Aorta (tissue), 5 donors: ENCODE data around the gene TRIM62. TPM values are rescaled to one million over a fixed set of nuclear protein-coding genes. Genes with fewer than 3 reads are reported as not detected.

Experiments used
- ATAC-seq: fragments of 200-7000 bp; cut with Tn5 transposase; one replicate; pipeline ENCODE4 v1.9.1; 2022; ENCODE audit warnings: moderate library complexity; ENCODE audit not compliant: low FRiP score
- DNase-seq, 2 donors: peaks; one replicate each; pipeline ENCODE4 v3.0.0-alpha.2; 2020
- H3K27ac ChIP-seq, 2 donors: one replicate each; pipeline ENCODE4 v1.5.1; 2013; ENCODE audit warnings: low read length in 2 of 2, mild to moderate bottlenecking in 2 of 2, moderate library complexity in 2 of 2, control low read depth in 1 of 2, inconsistent platforms in 1 of 2, low read depth in 1 of 2
- H3K27me3 ChIP-seq, 2 donors: one replicate each; pipeline ENCODE4 v1.6.1; 2013; ENCODE audit warnings: control low read depth in 1 of 2, low read length in 1 of 2, mild to moderate bottlenecking in 1 of 2, moderate library complexity in 1 of 2; ENCODE audit not compliant: insufficient read depth in 2 of 2, control insufficient read depth in 1 of 2
- H3K36me3 ChIP-seq, 2 donors: one replicate each; pipeline ENCODE4 v1.6.1; 2013; ENCODE audit warnings: control low read depth in 1 of 2, low read length in 1 of 2, mild to moderate bottlenecking in 1 of 2; ENCODE audit not compliant: insufficient read depth in 2 of 2, control insufficient read depth in 1 of 2
- H3K4me1 ChIP-seq, 2 donors: one replicate each; pipeline ENCODE4 v1.6.1; 2013; ENCODE audit warnings: low read length in 2 of 2, control low read depth in 1 of 2, mild to moderate bottlenecking in 1 of 2, moderate library complexity in 1 of 2; ENCODE audit not compliant: insufficient read depth in 2 of 2, control insufficient read depth in 1 of 2
- H3K4me3 ChIP-seq, 2 donors: one replicate each; pipeline ENCODE4 v1.5.1; 2013; ENCODE audit warnings: low read length in 2 of 2, control low read depth in 1 of 2, mild to moderate bottlenecking in 1 of 2
- H3K9me3 ChIP-seq: one replicate; pipeline ENCODE4 v1.6.1; 2013; ENCODE audit warnings: mild to moderate bottlenecking, low read length; ENCODE audit not compliant: control insufficient read depth
- WGBS, 2 donors: extraction: QIAGEN DNeasy Blood & Tissue Kit; methylation state at CpG; one replicate each; pipeline ENCODE4 v1.1.7; 2013; 5-methylcytosine and 5-hydroxymethylcytosine counted together
- intact Hi-C, 2 donors: fragments of 100-400 bp; cut with DNase I; formaldehyde crosslinking; loops; one replicate each; pipeline versions ENCODE4 v1.14.2 to v1.15.0; 2022
- polyA plus RNA-seq, 2 donors: library from polyadenylated mRNA; stranded (reverse); fragments of 200-250 nt; gene quantifications; one replicate each; pipeline ENCODE4 v1.2.3, GENCODE V29; 2013
- total RNA-seq, 2 donors: library from RNA; stranded (reverse); fragmentation: NEBNext Ultra II Directional; extraction: Animal tissue kit (Norgen Biotek cat#: 25700); gene quantifications; one replicate each; pipeline ENCODE4 v1.2.1, GENCODE V29; 2021
- donor health status: healthy with polysubstance abuse.
- donor health status: Bipolar disorder and iron deficiency.
- donor health status: DM: no; HTN: no; CAD: no.
- donor health status: DM: no; HTN: no; CAD: no.
- donor health status: DM: yes; HTN: yes; CAD: no.

Gene TRIM62
- total and polyA plus RNA-seq, 4 donors = 1.0 to 8.0 (median 6.7) TPM

DNA sequence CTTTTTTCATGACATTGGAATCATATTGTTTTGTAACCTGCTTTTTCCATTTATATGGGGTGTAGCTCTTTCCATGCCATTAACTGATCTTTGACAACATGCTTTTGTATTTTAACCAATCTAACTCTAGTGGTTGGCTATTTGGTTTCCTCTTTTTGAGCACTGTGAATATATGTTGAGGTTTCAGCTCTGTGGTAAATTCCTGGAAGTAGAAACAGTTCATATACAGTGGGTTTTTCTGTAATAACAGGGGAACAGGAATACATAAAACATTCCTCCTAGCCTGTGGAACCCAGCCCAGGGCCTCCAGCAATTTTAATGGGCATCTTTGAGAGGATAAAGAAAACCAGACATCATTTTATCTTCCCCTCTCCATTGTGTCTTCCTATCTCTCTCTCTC, 83.5 kb downstream of the TRIM62 start:
- intact Hi-C loops = no loop called here

DNA sequence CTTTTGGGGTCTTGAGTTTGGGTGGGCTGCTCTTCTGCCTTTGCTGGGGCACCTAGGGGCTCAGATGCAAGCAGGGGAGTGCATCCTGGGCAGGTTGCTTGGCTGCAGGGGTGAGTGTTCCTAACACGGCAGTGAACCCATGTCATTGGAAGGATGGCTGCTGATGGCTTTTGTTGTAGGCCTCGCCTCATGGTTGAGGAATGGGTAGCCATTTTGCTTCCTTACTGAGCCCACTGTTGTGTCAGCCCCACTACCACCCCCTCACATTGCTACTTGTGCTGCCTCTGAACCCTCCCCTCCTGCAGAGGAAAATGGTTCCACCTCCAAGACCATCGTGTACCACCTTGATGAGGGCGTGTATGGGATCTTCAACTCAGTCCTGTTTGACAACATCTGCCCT, 84.1 kb downstream of the TRIM62 start:
- 89 to 98% methylated on average over 4 of the region's 4 CpGs for whole genome bisulfite sequencing, 2 donors
- Histone ChIP-seq H3K4me1 (no peaks in the 10 kb centered on the region), H3K36me3 (peaks cover 0 to 2% of the 10 kb centered on the region in 2 donors), H3K27me3 (no peaks in the 10 kb centered on the region), H3K4me3 (no peak overlapping the region), H3K9me3 (no peaks in the 10 kb centered on the region), H3K27ac (no peak overlapping the region)
- DNase-seq (no peak), ATAC-seq (no peak)
- intact Hi-C loops = no loop called here

More for the DNA sequence above, 83.5 kb downstream of the TRIM62 start:
- no peak for ATAC-seq
- H3K9me3 ChIP-seq = no peaks in the 10 kb centered on the region
- H3K36me3 ChIP-seq = peaks cover 0 to 2% of the 10 kb centered on the region in 2 donors
- DNase-seq = no peak
- no peak overlapping the region for H3K4me3 ChIP-seq
- H3K27ac ChIP-seq = no peak overlapping the region
- no peaks in the 10 kb centered on the region for H3K4me1 ChIP-seq
- no peaks in the 10 kb centered on the region for H3K27me3 ChIP-seq

DNA sequence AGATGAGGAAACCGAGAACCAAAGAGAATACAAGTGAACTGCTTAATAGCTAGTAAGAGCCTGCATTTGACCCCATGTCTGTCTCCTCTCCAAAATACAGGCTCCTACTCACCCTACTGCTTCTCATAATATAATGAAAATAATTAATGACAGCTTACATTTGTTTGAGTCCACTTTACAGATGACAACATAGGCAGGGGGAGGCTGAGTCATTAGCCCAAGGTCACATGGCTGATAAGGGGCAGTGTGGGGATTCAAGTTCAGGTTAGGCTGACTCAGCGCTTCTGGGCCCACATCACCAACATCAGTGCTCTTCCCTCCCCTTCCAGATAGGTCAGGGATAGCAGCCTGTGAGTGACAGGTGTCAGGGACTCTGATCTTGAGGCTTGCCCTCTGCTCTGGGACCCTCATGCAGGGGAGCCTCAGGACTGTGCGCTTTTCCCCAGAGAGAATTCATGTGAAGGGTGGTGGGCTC, 84.7 kb downstream of the TRIM62 start:
- H3K4me3 ChIP-seq = no peak overlapping the region
- DNase-seq = no peak
- 98 to 99% methylated on average over 3 of the region's 3 CpGs for WGBS, 2 donors
- no peak for ATAC-seq
- intact Hi-C loops = no loop called here
- no peaks in the 10 kb centered on the region for H3K9me3 ChIP-seq
- peaks cover 0 to 2% of the 10 kb centered on the region in 2 donors for H3K36me3 ChIP-seq
- no peaks in the 10 kb centered on the region for H3K4me1 ChIP-seq
- no peaks in the 10 kb centered on the region for H3K27me3 ChIP-seq
- no peak overlapping the region for H3K27ac ChIP-seq

DNA sequence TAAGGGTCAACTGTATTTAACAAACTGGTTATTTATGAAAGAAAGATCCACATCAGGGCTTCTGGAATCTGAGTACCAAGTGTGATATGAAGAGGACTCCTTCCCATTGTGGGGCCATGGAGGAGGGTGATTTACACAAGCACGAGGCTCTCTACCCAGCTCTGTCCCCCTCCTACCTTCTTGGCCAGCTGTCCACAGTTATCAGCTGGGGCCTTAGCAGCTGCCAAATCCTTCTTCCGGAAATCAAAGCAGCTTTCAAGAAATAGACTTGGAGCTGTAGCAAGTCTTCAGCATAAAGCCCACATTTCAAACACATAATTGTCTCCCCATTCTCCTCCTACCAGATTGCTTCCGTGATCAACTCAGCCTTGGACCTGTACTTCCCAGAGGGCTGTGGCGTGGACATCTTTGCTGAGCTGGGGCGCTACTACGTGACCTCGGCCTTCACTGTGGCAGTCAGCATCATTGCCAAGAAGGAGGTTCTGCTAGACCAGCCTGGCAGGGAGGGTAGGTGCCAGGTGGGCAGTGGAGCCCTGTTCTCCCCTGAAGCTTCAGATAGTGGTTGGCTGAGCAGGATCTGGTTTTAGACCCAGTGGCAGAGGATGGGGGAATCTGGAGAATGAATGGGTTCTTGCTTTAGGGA, 85.4 kb downstream of the TRIM62 start:
- 36 to 47% methylated on average over 7 of the region's 7 CpGs for WGBS, 2 donors
- intact Hi-C loops = no loop called here
- DNase-seq (no peak), ATAC-seq (no peak)
- no peaks in the 10 kb centered on the region for H3K36me3 ChIP-seq
- no peaks in the 10 kb centered on the region for H3K27me3 ChIP-seq
- no peaks in the 10 kb centered on the region for H3K4me1 ChIP-seq
- H3K9me3 ChIP-seq = no peaks in the 10 kb centered on the region
- H3K27ac ChIP-seq = no peak overlapping the region
- H3K4me3 ChIP-seq = no peak overlapping the region

Other genes starting within 250 kb of the TRIM62 start
- gene RNF19B, start 217.2 kb downstream of the TRIM62 start, total RNA-seq = 10 to 100 TPM; 25.5 to 51.5 TPM
- 10 to 100 TPM; 13.8 to 16.4 TPM for gene RNF19B, start 217.2 kb downstream of the TRIM62 start, polyA plus RNA-seq
- gene AK2, start 145.2 kb downstream of the TRIM62 start, total RNA-seq = 10 to 100 TPM; 87.4 to 95.6 TPM
- 10 to 100 TPM; 71.8 to 77.8 TPM for gene AK2, start 145.2 kb downstream of the TRIM62 start, polyA plus RNA-seq
- gene AZIN2, start 100.9 kb downstream of the TRIM62 start, total RNA-seq = 10 to 100 TPM in 1 of 2 donors, 1 to 10 TPM in 1; 3.9 to 14.4 TPM
- gene AZIN2, start 100.9 kb downstream of the TRIM62 start, polyA plus RNA-seq = 1 to 10 TPM; 1.5 to 2.5 TPM
- 10 to 100 TPM; 36.2 to 44.0 TPM for gene ZNF362, start 74.4 kb upstream of the TRIM62 start, total RNA-seq
- gene ZNF362, start 74.4 kb upstream of the TRIM62 start, polyA plus RNA-seq = 10 to 100 TPM; 12.4 to 26.1 TPM
- gene A3GALT2, start 139.1 kb upstream of the TRIM62 start, total RNA-seq = under 1 TPM; 0.36 to 0.81 TPM
- not detected for gene A3GALT2, start 139.1 kb upstream of the TRIM62 start, polyA plus RNA-seq
- gene PHC2, start 249.1 kb upstream of the TRIM62 start, total RNA-seq = 100 to 1,000 TPM in 1 of 2 donors, 10 to 100 TPM in 1; 96.6 to 156 TPM
- 100 to 1,000 TPM in 1 of 2 donors, 10 to 100 TPM in 1; 82.4 to 118 TPM for gene PHC2, start 249.1 kb upstream of the TRIM62 start, polyA plus RNA-seq